SK-N-SH (cell line): ENCODE measurements around the gene SLC16A11. TPM values are rescaled to one million over a fixed set of nuclear protein-coding genes. Genes with fewer than 3 reads are reported as not detected.

Experiments used
- CTCF ChIA-PET: fragments of 300-600, 350-600 bp; formaldehyde crosslinking; extraction: SDS; loops from one replicate; lab custom pipeline; 2021; lab: Yijun Ruan, JAX
- POLR2A ChIA-PET: fragments of 350-600 bp; sonication (Branson Sonifier 250); formaldehyde crosslinking; extraction: SDS; loops from one replicate; lab custom pipeline; 2020; ENCODE audit warnings: antibody characterized with exemption, inconsistent platforms; lab: Yijun Ruan, JAX
- DNase-seq: peaks from one replicate; pipeline ENCODE4 v3.0.0; 2012
- H2AFZ ChIP-seq: fragments of 200-600 bp; sonication (generic); 2 replicates; pipeline ENCODE4 v1.8.1; 2016; ENCODE audit warnings: antibody characterized with exemption, mild to moderate bottlenecking, low read depth
- H3F3A ChIP-seq: fragments of 200-600 bp; sonication (generic); replicated peaks from 2 replicates; pipeline ENCODE3; 2016; ENCODE audit warnings: antibody characterized with exemption, mild to moderate bottlenecking; ENCODE audit not compliant: insufficient read depth
- H3K27ac ChIP-seq, 2 experiments: fragments of 200-500 bp in 1 of 2; fragments of 200-600 bp in 1 of 2; sonication (Bioruptor generic) in 1 of 2; sonication (generic), shearing (Covaris generic) in 1 of 2; 2 replicates each; pipeline versions ENCODE4 v1.5.1 to v1.6.1; 2014 to 2016; ENCODE audit warnings: low read depth in 2 of 2, inconsistent platforms in 1 of 2, low read length in 1 of 2, mild to moderate bottlenecking in 1 of 2, mixed read lengths in 1 of 2
- H3K27me3 ChIP-seq: fragments of 200-600 bp; sonication (generic), shearing (Covaris generic); 2 replicates; pipeline ENCODE4 v1.6.1; 2016; ENCODE audit warnings: mixed run types; ENCODE audit not compliant: insufficient read depth
- H3K36me3 ChIP-seq, 2 experiments: fragments of 200-500 bp in 1 of 2; fragments of 200-600 bp in 1 of 2; sonication (Bioruptor generic) in 1 of 2; sonication (generic) in 1 of 2; replicated peaks in 1 of 2; 2 replicates each; pipeline versions ENCODE3 to v1.5.1; 2014 to 2016; ENCODE audit warnings: low read length in 1 of 2, mild to moderate bottlenecking in 1 of 2; ENCODE audit not compliant: insufficient read depth in 2 of 2, control insufficient read depth in 1 of 2
- H3K4me1 ChIP-seq, 2 experiments: fragments of 200-500 bp in 1 of 2; fragments of 200-600 bp in 1 of 2; sonication (Bioruptor generic) in 1 of 2; sonication (generic), shearing (Covaris generic) in 1 of 2; 2 replicates each; pipeline versions ENCODE4 v1.5.1 to v1.6.1; 2014 to 2016; ENCODE audit warnings: low read depth in 1 of 2, low read length in 1 of 2, mixed run types in 1 of 2; ENCODE audit not compliant: insufficient read depth in 2 of 2, control insufficient read depth in 1 of 2
- H3K4me2 ChIP-seq: fragments of 200-600 bp; sonication (generic), shearing (Covaris generic); 2 replicates; pipeline ENCODE4 v1.6.1; 2017; ENCODE audit warnings: mixed run types
- H3K4me3 ChIP-seq, 2 experiments: fragments of 200-500 bp in 1 of 2; fragments of 200-600 bp in 1 of 2; sonication (Bioruptor generic) in 1 of 2; sonication (generic), shearing (Covaris generic) in 1 of 2; 2 replicates each; pipeline versions ENCODE4 v1.5.1 to v1.8.1; 2014 to 2016; ENCODE audit warnings: low read depth in 2 of 2, inconsistent platforms in 1 of 2, low read length in 1 of 2, mild to moderate bottlenecking in 1 of 2, mixed read lengths in 1 of 2, moderate library complexity in 1 of 2
- H3K79me2 ChIP-seq: fragments of 200-600 bp; sonication (generic); 2 replicates; pipeline ENCODE4 v1.8.1; 2017; ENCODE audit warnings: mild to moderate bottlenecking; ENCODE audit not compliant: insufficient read depth
- H3K9ac ChIP-seq: fragments of 200-600 bp; sonication (generic); 2 replicates; pipeline ENCODE4 v1.6.1; 2017; ENCODE audit warnings: mixed run types
- H3K9me2 ChIP-seq: fragments of 200-600 bp; sonication (generic); 2 replicates; pipeline ENCODE4 v1.6.1; 2017; ENCODE audit warnings: mixed run types
- H3K9me3 ChIP-seq: fragments of 200-600 bp; sonication (generic); 2 replicates; pipeline ENCODE4 v1.6.1; 2017; ENCODE audit warnings: mixed run types, mild to moderate bottlenecking, moderate library complexity
- H4K20me1 ChIP-seq: fragments of 200-600 bp; sonication (generic); 2 replicates; pipeline ENCODE4 v1.6.1; 2017; ENCODE audit warnings: mild to moderate bottlenecking, mixed run types; ENCODE audit not compliant: insufficient read depth
- EZH2phosphoT487 ChIP-seq: fragments of 200-600 bp; sonication (generic); IDR thresholded peaks from 2 replicates; pipeline ENCODE4 v1.6.1; 2017; ENCODE audit warnings: low read depth, mixed run types, mild to moderate bottlenecking, antibody characterized with exemption, moderate library complexity, borderline replicate concordance
- GABPA ChIP-seq: IDR thresholded peaks from 2 replicates; pipeline ENCODE4 v1.4.0; 2012; ENCODE audit warnings: low read depth, mild to moderate bottlenecking
- JUND ChIP-seq: IDR thresholded peaks from 2 replicates; pipeline ENCODE4 v1.4.0; 2012
- RCOR1 ChIP-seq: fragments of 150-350 bp; IDR thresholded peaks from 2 replicates; pipeline ENCODE4 v1.6.1; 2017; ENCODE audit warnings: antibody characterized with exemption, low read length
- USF1 ChIP-seq: IDR thresholded peaks from 2 replicates; pipeline ENCODE4 v1.4.0; 2012; ENCODE audit warnings: low read depth, borderline replicate concordance
- YY1 ChIP-seq: IDR thresholded peaks from 2 replicates; pipeline ENCODE4 v1.4.0; 2012; ENCODE audit warnings: low read depth, mild to moderate bottlenecking
- ZBTB33 ChIP-seq: IDR thresholded peaks from 2 replicates; pipeline ENCODE4 v1.4.0; 2012; ENCODE audit warnings: low read depth, borderline replicate concordance
- WGBS: methylation state at CpG from one replicate; pipeline ENCODE4 v1.1.6; 2017; ENCODE audit warnings: low lambda C conversion rate; 5-methylcytosine and 5-hydroxymethylcytosine counted together
- polyA plus RNA-seq, 3 experiments: library from polyadenylated mRNA; depleted of rRNA; stranded (reverse); fragments of >200 nt; gene quantifications; 2 replicates each; pipeline ENCODE4 v1.2.3, GENCODE V29; 2012
- TF ChIP-seq, protein P1 (sequence below): IDR thresholded peaks from 2 replicates; pipeline ENCODE4 v1.6.1; 2012; ENCODE audit warnings: mild to moderate bottlenecking, low read depth, low read length, moderate library complexity

SLC16A11 gene
- polyA plus RNA-seq, 1 of the 3 experiments (the other 2 are of a cell fraction) = 0.12 TPM

GRCh38 chr17:7029659-7030058 lies 14.2 kb downstream of the SLC16A11 start (continued):
- TF ChIP-seq, protein P1, sequence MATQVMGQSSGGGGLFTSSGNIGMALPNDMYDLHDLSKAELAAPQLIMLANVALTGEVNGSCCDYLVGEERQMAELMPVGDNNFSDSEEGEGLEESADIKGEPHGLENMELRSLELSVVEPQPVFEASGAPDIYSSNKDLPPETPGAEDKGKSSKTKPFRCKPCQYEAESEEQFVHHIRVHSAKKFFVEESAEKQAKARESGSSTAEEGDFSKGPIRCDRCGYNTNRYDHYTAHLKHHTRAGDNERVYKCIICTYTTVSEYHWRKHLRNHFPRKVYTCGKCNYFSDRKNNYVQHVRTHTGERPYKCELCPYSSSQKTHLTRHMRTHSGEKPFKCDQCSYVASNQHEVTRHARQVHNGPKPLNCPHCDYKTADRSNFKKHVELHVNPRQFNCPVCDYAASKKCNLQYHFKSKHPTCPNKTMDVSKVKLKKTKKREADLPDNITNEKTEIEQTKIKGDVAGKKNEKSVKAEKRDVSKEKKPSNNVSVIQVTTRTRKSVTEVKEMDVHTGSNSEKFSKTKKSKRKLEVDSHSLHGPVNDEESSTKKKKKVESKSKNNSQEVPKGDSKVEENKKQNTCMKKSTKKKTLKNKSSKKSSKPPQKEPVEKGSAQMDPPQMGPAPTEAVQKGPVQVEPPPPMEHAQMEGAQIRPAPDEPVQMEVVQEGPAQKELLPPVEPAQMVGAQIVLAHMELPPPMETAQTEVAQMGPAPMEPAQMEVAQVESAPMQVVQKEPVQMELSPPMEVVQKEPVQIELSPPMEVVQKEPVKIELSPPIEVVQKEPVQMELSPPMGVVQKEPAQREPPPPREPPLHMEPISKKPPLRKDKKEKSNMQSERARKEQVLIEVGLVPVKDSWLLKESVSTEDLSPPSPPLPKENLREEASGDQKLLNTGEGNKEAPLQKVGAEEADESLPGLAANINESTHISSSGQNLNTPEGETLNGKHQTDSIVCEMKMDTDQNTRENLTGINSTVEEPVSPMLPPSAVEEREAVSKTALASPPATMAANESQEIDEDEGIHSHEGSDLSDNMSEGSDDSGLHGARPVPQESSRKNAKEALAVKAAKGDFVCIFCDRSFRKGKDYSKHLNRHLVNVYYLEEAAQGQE = no peak
- TF ChIP-seq EZH2phosphoT487 = no peak
- no peak for TF ChIP-seq GABPA
- no peak for TF ChIP-seq YY1
- no peak for TF ChIP-seq ZBTB33
- TF ChIP-seq JUND = no peak
- TF ChIP-seq USF1 = no peak

DNA sequence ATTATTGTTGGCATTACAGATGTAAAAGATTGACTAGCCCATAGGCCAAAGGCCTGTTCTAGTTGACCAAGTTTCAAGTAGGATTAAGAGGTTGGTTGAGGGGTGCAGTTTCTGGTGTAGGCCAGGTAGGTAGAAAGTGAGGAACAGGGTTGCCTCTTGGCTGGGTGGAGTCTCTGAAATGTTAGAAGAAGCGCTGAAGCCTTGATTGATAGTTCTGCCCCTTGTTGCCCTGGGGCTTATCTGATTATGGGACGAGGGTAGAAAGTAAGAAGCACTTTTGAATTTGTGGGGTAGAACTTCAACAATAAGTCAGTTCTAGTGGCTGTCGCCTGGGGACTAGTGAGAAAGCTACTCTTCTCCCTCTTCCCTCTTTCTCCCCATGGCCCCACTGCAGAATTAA lies 14.8 kb downstream of the SLC16A11 start:
- Histone ChIP-seq H3K27ac (no peak overlapping the region), H3K9ac (no peak overlapping the region), H3F3A (peaks cover 4% of the 10 kb centered on the region), H3K27me3 (no peaks in the 10 kb centered on the region), H3K9me3 (no peaks in the 10 kb centered on the region), H3K36me3 (no peaks in the 10 kb centered on the region), H4K20me1 (no peaks in the 10 kb centered on the region), H3K79me2 (no peaks in the 10 kb centered on the region), H3K9me2 (no peaks in the 10 kb centered on the region), H3K4me3 (no peak overlapping the region), H2AFZ (no peak overlapping the region), H3K4me2 (no peak overlapping the region), H3K4me1 (peaks cover 0 to 1% of the 10 kb centered on the region in 2 experiments; a peak in 1 of 4 replicates)
- no peak for TF ChIP-seq ZBTB33
- no peak for TF ChIP-seq RCOR1
- WGBS = 64% methylated on average over 3 of the region's 3 CpGs
- no peak for DNase-seq
- ChIA-PET POLR2A (no interaction called here), CTCF (no interaction called here)
